ENCODE results near the gene MS4A6A. TPM values are rescaled to one million over a fixed set of nuclear protein-coding genes. Genes with fewer than 3 reads are reported as not detected.

MS4A6A gene
- total RNA-seq, 2 donors from 2014 or later, result 5.9 to 24.9 TPM

DNA sequence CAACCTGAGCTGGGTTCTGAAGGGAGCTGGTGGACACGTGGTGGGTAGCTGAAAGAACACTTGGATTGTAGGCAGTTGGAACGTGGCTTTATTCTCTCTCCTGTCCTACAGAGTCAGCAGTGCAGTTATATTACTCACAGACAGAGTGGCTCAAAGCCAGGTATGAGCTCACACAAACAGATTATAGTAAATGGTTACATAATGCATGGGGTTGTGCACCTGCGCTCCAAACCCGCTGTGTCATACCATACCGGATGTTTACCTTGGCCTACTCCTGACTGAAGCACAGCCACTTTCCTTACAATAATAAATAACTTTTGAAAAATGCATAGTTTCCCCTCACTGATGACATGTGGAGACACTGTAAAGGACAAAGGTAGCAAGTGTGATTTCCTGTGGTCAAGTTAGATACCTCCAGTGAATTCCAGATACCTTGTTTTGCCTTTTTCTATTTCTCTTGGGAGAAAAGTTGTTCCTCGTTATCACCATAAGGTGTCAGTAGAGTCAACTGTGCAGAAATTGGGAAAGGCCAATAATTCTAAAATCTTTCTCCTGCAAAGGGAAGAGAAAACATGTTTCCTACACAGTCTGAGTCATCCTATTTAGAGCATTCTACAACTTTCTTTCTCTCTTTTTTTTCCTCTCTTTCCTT lies 13.5 kb downstream of the MS4A6A start:
- DNase-seq, result peak; percentile 73 to 93 (median 82)
- Histone ChIP-seq H3K9me3 (no peaks in the 10 kb centered on the region), H3K36me3 (replicated peaks in 1 of 2; ENCODE audit: insufficient read depth in 1 of 2, low read depth in 2 of 2) (no peaks in the 10 kb centered on the region), H3K27ac (peak overlapping the region in 2 of 4 donors; percentile 35 to 42), H3K4me1 (peaks cover 3% of the 10 kb centered on the region), H3K4me3 (no peak overlapping the region), H3K27me3 (no peaks in the 10 kb centered on the region)
- intact Hi-C loops (cut with DNase I), result no loop called here
- ATAC-seq, result peak; percentile 96
- TF ChIP-seq POLR2A (IDR thresholded peaks at IDR 0.05), result no peak
- TF ChIP-seq, protein P1, sequence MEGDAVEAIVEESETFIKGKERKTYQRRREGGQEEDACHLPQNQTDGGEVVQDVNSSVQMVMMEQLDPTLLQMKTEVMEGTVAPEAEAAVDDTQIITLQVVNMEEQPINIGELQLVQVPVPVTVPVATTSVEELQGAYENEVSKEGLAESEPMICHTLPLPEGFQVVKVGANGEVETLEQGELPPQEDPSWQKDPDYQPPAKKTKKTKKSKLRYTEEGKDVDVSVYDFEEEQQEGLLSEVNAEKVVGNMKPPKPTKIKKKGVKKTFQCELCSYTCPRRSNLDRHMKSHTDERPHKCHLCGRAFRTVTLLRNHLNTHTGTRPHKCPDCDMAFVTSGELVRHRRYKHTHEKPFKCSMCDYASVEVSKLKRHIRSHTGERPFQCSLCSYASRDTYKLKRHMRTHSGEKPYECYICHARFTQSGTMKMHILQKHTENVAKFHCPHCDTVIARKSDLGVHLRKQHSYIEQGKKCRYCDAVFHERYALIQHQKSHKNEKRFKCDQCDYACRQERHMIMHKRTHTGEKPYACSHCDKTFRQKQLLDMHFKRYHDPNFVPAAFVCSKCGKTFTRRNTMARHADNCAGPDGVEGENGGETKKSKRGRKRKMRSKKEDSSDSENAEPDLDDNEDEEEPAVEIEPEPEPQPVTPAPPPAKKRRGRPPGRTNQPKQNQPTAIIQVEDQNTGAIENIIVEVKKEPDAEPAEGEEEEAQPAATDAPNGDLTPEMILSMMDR (IDR thresholded peaks at IDR 0.05), result peak in 3 of 7 experiments; percentile 18 to 49 (median 23)
- whole genome bisulfite sequencing, 2 donors, result 31 to 54% methylated on average over 6 of the region's 6 CpGs

DNA sequence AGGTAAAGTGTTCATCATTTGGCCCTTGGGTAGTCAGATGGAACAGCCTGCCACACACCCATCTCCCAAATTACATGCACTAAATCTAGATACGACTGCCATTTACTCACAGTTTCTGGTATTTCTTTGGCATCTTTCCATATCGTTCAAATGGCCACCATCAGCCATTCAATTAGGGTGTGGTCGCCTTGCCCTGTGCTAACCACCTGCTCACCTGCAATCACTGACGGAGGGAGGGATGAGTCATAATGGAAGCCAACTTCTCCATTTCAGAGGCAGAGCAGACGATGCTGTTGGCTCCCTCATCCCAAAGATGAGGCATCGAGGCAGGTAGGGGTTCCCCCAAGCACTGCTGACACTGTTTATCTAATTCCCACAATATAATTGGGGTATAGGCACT lies 14.6 kb downstream of the MS4A6A start:
- no peaks in the 10 kb centered on the region for H3K27me3 ChIP-seq
- no peak for TF ChIP-seq POLR2A (IDR thresholded peaks at IDR 0.05)
- TF ChIP-seq, protein P1 (IDR thresholded peaks at IDR 0.05), result no peak
- intact Hi-C loops (cut with DNase I), result no loop called here

GRCh38 chr11:60165951-60166350 lies 16.9 kb downstream of the MS4A6A start:
- no peaks in the 10 kb centered on the region for H3K27me3 ChIP-seq
- intact Hi-C loops (cut with DNase I), result no loop called here
- peaks cover 3% of the 10 kb centered on the region for H3K4me1 ChIP-seq
- no peaks in the 10 kb centered on the region for H3K9me3 ChIP-seq
- ATAC-seq (no peak), DNase-seq (no peak)
- TF ChIP-seq POLR2A (IDR thresholded peaks at IDR 0.05), result no peak
- TF ChIP-seq, protein P1 (IDR thresholded peaks at IDR 0.05), result no peak
- no peaks in the 10 kb centered on the region for H3K36me3 ChIP-seq (replicated peaks in 1 of 2; ENCODE audit: insufficient read depth in 1 of 2, low read depth in 2 of 2)
- no peak overlapping the region for H3K4me3 ChIP-seq
- no peak overlapping the region for H3K27ac ChIP-seq

More for the DNA sequence above, 14.6 kb downstream of the MS4A6A start:
- DNase-seq (no peak), ATAC-seq (no peak)
- H3K36me3 ChIP-seq (replicated peaks in 1 of 2; ENCODE audit: insufficient read depth in 1 of 2, low read depth in 2 of 2), result no peaks in the 10 kb centered on the region
- no peak overlapping the region for H3K27ac ChIP-seq
- H3K4me1 ChIP-seq, result peaks cover 3% of the 10 kb centered on the region
- no peak overlapping the region for H3K4me3 ChIP-seq
- WGBS, 2 donors, result 68 to 90% methylated on average over 6 of the region's 6 CpGs
- no peaks in the 10 kb centered on the region for H3K9me3 ChIP-seq

GRCh38 chr11:60165538-60165937 lies 17.3 kb downstream of the MS4A6A start:
- no peak overlapping the region for H3K4me3 ChIP-seq
- peaks cover 3% of the 10 kb centered on the region for H3K4me1 ChIP-seq
- no peak overlapping the region for H3K27ac ChIP-seq
- H3K27me3 ChIP-seq, result no peaks in the 10 kb centered on the region
- ATAC-seq, result no peak
- H3K9me3 ChIP-seq, result no peaks in the 10 kb centered on the region
- TF ChIP-seq POLR2A (IDR thresholded peaks at IDR 0.05), result no peak
- TF ChIP-seq, protein P1 (IDR thresholded peaks at IDR 0.05), result no peak
- no peak for DNase-seq
- intact Hi-C loops (cut with DNase I), result no loop called here
- H3K36me3 ChIP-seq (replicated peaks in 1 of 2; ENCODE audit: insufficient read depth in 1 of 2, low read depth in 2 of 2), result no peaks in the 10 kb centered on the region
- WGBS, 2 donors, result 64 to 66% methylated on average over 2 of the region's 2 CpGs

DNA sequence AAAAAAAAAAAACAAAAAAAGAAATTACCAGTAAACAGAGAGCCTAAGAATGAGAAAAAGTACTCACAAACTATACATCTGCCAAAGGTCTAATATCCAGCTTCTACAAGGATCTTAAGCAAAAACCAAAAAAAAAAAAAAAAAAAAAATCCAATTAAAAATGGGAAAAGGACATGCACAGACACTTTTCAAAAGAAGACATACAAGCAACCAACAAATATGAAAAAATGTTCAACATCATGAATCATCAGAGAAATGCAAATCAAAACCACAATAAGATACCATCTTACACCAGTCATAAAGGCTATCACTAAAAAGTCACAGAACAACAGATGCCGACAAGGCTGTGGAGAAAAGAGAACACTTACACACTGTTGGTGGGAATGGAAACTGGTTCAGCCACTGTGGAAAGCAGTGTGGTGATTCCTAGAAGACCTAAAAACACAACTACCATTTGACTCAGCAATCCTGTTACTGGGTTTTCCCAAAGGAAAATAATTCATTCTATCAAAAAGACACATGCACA lies 18.3 kb downstream of the MS4A6A start:
- TF ChIP-seq, protein P1 (IDR thresholded peaks at IDR 0.05), result no peak
- TF ChIP-seq POLR2A (IDR thresholded peaks at IDR 0.05), result no peak
- intact Hi-C loops (cut with DNase I), result no loop called here
- no peak for ATAC-seq
- no peaks in the 10 kb centered on the region for H3K27me3 ChIP-seq
- H3K4me1 ChIP-seq, result peaks cover under 1% of the 10 kb centered on the region
- no peaks in the 10 kb centered on the region for H3K9me3 ChIP-seq
- H3K36me3 ChIP-seq (replicated peaks in 1 of 2; ENCODE audit: insufficient read depth in 1 of 2, low read depth in 2 of 2), result no peaks in the 10 kb centered on the region
- H3K4me3 ChIP-seq, result no peak overlapping the region
- 78 to 90% methylated on average over 1 of the region's 1 CpG for WGBS, 2 donors
- DNase-seq, result no peak
- no peak overlapping the region for H3K27ac ChIP-seq

All from body of pancreas (tissue), 4 donors.